DOHH2 (cell line): ENCODE data around the gene ATP23.

Experiments used
- H3F3A ChIP-seq: fragments of 200-600 bp; sonication (generic), shearing (Covaris generic); 2 replicates; pipeline ENCODE4 v1.6.0; 2016; ENCODE audit warnings: antibody characterized with exemption, mild to moderate bottlenecking; ENCODE audit not compliant: control insufficient read depth, insufficient read depth
- H3K27ac ChIP-seq: fragments of 200-600 bp; sonication (generic); 2 replicates; pipeline ENCODE4 v1.5.1; 2014; ENCODE audit warnings: low read depth, mild to moderate bottlenecking, low read length, moderate library complexity
- H3K27me3 ChIP-seq: fragments of 200-600 bp; sonication (generic); 2 replicates; pipeline ENCODE4 v1.6.1; 2014; ENCODE audit warnings: mild to moderate bottlenecking, low read length, mixed read lengths; ENCODE audit not compliant: control insufficient read depth
- H3K36me3 ChIP-seq: fragments of 200-600 bp; sonication (generic); 2 replicates; pipeline ENCODE4 v1.6.1; 2014; ENCODE audit warnings: mild to moderate bottlenecking, low read length, moderate library complexity, mixed read lengths; ENCODE audit not compliant: control insufficient read depth
- H3K4me1 ChIP-seq: fragments of 200-600 bp; sonication (generic); 2 replicates; pipeline ENCODE4 v1.6.1; 2014; ENCODE audit warnings: mild to moderate bottlenecking, low read length, mixed read lengths; ENCODE audit not compliant: control insufficient read depth
- H3K4me2 ChIP-seq: fragments of 200-600 bp; sonication (generic); 2 replicates; pipeline ENCODE4 v1.6.0; 2014; ENCODE audit warnings: mild to moderate bottlenecking, low read length, moderate library complexity
- H3K4me3 ChIP-seq: fragments of 200-600 bp; sonication (generic); 2 replicates; pipeline ENCODE4 v1.5.1; 2014; ENCODE audit warnings: mild to moderate bottlenecking, low read length, mixed read lengths
- H3K79me2 ChIP-seq: fragments of 200-600 bp; sonication (generic); 2 replicates; pipeline ENCODE4 v1.6.1; 2014; ENCODE audit warnings: mild to moderate bottlenecking, low read length, mixed read lengths; ENCODE audit not compliant: control insufficient read depth
- H3K9me2 ChIP-seq: fragments of 200-600 bp; sonication (generic); replicated peaks from 2 replicates; pipeline ENCODE4 v1.6.1; 2014; ENCODE audit warnings: mild to moderate bottlenecking, low read length, mixed read lengths; ENCODE audit not compliant: control insufficient read depth
- H3K9me3 ChIP-seq: fragments of 200-600 bp; sonication (generic); 2 replicates; pipeline ENCODE4 v1.6.1; 2014; ENCODE audit warnings: antibody characterized with exemption, low read length, mixed read lengths; ENCODE audit not compliant: control insufficient read depth, insufficient read depth
- H4K20me1 ChIP-seq: fragments of 200-600 bp; sonication (generic); 2 replicates; pipeline ENCODE4 v1.6.0; 2014; ENCODE audit warnings: low read depth, mild to moderate bottlenecking, antibody characterized with exemption, low read length, moderate library complexity; ENCODE audit not compliant: control insufficient read depth, insufficient read depth
- EZH2phosphoT487 ChIP-seq: fragments of 200-600 bp; sonication (generic); IDR thresholded peaks from 2 replicates; pipeline ENCODE4 v1.6.1; 2017; ENCODE audit warnings: borderline replicate concordance, mild to moderate bottlenecking, antibody characterized with exemption, low read length, moderate library complexity, mixed read lengths
- TF ChIP-seq, protein P1 (sequence below): fragments of 200-600 bp; sonication (generic); IDR thresholded peaks from one replicate; pipeline ENCODE4 v1.5.1; 2014; ENCODE audit warnings: antibody characterized with exemption, mild to moderate bottlenecking, low read depth, low read length; ENCODE audit not compliant: poor library complexity, severe bottlenecking

Gene ATP23, protein sequence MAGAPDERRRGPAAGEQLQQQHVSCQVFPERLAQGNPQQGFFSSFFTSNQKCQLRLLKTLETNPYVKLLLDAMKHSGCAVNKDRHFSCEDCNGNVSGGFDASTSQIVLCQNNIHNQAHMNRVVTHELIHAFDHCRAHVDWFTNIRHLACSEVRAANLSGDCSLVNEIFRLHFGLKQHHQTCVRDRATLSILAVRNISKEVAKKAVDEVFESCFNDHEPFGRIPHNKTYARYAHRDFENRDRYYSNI

DNA sequence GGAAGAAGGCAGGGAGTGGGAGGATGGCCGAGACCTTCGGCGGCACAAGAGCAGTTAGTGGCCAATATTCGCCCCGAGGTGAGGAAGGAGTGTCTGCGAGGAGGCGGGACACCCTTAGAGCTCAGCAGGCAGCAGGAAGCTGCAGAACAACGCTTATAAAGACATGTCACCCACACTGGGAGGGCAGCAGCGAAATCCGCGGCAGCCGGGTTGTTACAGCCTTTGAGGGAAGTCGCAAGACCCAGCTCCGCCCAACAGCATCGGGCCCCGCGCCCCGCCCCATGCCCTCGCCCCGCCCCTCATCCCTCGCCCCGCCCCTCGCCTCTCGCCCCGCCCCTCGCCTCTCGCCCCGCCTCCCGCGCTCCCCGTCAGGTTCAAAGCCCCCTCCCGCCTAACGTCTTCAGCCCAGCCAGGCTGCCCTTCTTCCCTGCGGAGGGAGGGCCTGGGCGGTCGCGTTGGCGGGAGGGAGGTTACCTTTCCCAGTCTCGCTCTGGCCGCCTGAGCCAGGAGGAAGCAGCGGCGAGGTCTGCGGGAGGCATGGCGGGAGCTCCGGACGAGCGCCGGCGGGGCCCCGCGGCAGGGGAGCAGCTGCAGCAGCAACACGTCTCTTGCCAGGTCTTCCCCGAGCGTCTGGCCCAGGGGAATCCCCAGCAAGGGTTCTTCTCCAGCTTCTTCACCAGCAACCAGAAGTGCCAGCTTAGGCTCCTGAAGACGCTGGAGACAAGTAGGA, at the start of gene ATP23:
ATP23 (plus strand) TSS at position 403 of the 730 bp plus-strand sequence; CDS start at position 538, 135 bp downstream.
- no peaks in the 10 kb centered on the region for H3K9me3 ChIP-seq
- H3K36me3 ChIP-seq, result no peaks in the 10 kb centered on the region
- H3K79me2 ChIP-seq, result peaks cover 29% of the 10 kb centered on the region
- H4K20me1 ChIP-seq, result no peaks in the 10 kb centered on the region
- peak within 1 kb of the TSS; percentile 89 for H3K4me3 ChIP-seq
- H3K4me2 ChIP-seq, result peak within 1 kb of the TSS; percentile 89
- peaks cover 10% of the 10 kb centered on the region for H3F3A ChIP-seq
- H3K4me1 ChIP-seq, result peaks cover 40% of the 10 kb centered on the region
- H3K9me2 ChIP-seq, result no peaks in the 10 kb centered on the region
- H3K27me3 ChIP-seq, result no peaks in the 10 kb centered on the region
- TF ChIP-seq EZH2phosphoT487, result no peak
- TF ChIP-seq, protein P1, sequence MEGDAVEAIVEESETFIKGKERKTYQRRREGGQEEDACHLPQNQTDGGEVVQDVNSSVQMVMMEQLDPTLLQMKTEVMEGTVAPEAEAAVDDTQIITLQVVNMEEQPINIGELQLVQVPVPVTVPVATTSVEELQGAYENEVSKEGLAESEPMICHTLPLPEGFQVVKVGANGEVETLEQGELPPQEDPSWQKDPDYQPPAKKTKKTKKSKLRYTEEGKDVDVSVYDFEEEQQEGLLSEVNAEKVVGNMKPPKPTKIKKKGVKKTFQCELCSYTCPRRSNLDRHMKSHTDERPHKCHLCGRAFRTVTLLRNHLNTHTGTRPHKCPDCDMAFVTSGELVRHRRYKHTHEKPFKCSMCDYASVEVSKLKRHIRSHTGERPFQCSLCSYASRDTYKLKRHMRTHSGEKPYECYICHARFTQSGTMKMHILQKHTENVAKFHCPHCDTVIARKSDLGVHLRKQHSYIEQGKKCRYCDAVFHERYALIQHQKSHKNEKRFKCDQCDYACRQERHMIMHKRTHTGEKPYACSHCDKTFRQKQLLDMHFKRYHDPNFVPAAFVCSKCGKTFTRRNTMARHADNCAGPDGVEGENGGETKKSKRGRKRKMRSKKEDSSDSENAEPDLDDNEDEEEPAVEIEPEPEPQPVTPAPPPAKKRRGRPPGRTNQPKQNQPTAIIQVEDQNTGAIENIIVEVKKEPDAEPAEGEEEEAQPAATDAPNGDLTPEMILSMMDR, result no peak
- peak within 1 kb of the TSS; percentile 87 for H3K27ac ChIP-seq

DNA sequence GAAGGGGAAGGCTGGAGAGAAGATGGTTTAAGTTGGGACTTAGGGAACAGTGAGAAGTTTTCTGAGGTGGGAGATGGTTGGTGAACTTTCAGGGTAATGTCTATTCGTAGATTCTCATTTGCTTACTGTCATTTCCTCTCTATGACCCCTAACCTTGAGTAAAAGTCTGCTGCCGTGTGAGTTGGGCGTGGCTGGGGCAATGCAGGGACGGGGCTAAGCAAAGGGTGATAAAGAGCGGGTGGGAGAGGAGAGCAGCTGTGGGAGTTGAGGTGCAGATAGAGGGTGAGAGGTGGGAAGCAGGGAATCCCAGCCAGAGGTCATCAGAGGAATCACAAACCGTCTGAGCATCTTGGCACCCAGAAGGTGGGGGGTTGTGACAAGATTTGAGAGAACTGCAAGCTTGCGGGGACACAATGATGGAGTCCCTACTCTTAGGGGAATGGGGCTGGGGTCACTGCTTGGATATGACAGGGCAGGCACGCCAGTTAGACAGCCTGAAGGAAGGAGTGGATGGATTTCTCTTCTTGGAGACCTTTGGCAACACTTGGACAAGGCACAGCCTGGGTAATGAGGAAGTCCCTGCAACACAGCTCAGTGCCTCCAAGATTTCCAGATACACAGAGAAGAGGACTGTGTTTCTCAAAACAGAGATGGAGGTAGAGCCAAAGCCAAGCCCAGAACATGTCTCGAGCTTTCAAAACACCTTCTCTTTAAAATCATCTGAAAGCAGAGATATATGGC, 49.0 kb upstream of the ATP23 start:
- Histone ChIP-seq H3F3A (peaks cover 6% of the 10 kb centered on the region; the same call in 1 of the 2 replicates), H3K36me3 (no peaks in the 10 kb centered on the region), H3K9me3 (no peaks in the 10 kb centered on the region), H3K79me2 (no peaks in the 10 kb centered on the region), H3K4me1 (peaks cover 62% of the 10 kb centered on the region), H3K4me3 (no peak overlapping the region), H4K20me1 (no peaks in the 10 kb centered on the region), H3K4me2 (peak overlapping the region; percentile 44), H3K27me3 (peaks cover 25% of the 10 kb centered on the region), H3K27ac (no peak overlapping the region), H3K9me2 (no peaks in the 10 kb centered on the region)
- no peak for TF ChIP-seq EZH2phosphoT487
- TF ChIP-seq, protein P1, result no peak

DNA sequence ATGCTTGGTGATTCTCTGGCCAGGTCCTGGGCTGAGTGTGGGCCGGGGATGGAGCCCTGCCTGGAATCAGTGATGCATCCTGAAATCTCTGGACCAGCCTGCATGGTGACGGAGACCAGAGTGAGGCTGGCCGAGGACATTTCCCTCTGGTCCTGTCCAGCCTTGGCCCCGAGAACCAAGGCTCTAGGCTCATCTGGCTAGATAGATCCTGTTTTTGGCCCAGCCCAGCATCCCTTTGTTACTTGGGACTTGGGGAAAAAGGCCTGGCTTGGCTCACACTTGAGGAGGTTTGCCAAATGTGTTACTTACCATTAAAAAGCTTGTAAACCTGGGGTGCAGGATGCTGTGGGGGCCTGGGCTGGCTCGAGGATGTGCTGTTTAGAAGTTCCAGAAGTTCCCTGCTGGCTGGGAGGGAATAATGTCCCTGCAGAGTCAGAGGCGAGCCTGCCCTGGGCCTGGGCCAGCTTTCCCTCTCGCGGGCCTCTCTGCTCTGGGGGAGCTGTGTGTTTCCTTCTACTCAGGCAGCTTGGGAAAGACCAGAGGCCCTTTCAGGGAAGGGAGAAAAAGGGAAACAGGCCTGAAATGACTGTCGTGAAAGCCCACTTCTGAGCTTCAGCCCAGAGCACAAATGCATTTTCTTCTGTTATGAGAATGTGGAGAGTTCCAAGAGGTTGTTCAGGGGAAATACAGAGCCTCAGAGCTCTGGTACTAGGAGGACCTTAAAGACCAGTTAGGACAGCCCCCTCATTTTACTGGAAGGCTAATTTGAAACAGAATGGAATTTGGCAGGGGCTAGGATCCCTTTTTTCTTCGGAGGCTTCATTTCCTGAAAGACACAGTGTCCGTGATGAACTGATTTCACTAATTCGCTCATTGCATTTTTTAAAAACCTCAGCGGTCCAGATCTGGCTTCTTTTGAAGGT, 47.7 kb upstream of the ATP23 start:
- Histone ChIP-seq H3F3A (peaks cover 8% of the 10 kb centered on the region), H3K9me3 (no peaks in the 10 kb centered on the region), H3K4me2 (no peak overlapping the region), H3K4me1 (peaks cover 66% of the 10 kb centered on the region), H3K27me3 (peaks cover 28% of the 10 kb centered on the region), H3K79me2 (no peaks in the 10 kb centered on the region), H3K27ac (no peak overlapping the region), H3K9me2 (no peaks in the 10 kb centered on the region), H3K4me3 (no peak overlapping the region), H3K36me3 (no peaks in the 10 kb centered on the region), H4K20me1 (no peaks in the 10 kb centered on the region)
- TF ChIP-seq, protein P1, result no peak
- no peak for TF ChIP-seq EZH2phosphoT487
